Endothelial cell of hepatic sinusoid (primary cell): Measurements from ENCODE around the gene RTRAF.

ENCODE experiments used
- in situ Hi-C: cut with HindIII; loops from 2 replicates; pipeline ENCODE4 v1.10.0; 2017; ENCODE audit warnings: low sequenced_read_pairs

RTRAF gene

GRCh38 chr14:51993285-51993920 is 4.1 kb downstream of the RTRAF start:
- in situ Hi-C loops, result loop anchor here (5.0 kb wide), 1 partner anchor 139 kb away; no protein-coding TSS in a partner anchor

DNA sequence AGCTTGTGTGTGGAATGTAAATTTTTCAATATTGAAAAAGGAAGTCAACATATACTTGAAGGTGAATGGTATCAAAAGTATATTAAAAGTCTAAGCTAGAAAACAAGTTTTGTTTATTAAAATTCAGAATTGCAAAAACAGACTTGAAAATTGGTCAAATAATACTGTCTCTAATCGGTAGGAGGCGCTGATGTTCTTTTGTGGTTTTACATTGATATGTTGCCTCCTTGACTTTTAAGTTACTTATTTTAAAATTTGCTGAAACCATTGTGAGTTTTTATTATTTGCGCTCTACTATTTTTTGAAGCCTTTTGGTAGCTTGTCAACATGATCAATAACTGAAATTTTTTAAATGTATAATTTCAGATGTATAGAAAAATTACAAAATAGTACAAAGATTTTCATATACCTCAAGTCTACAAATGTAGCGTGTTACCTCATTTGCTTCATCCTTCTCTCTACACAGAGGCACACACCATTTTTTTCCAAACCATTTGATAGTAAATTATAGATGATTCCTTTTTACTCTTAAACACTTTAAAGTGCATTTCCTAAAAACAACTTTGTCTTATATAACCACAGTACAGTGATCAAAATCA is 6.9 kb downstream of the RTRAF start:
- in situ Hi-C loops, result loop anchor here (5.0 kb wide), 1 partner anchor 56 kb away; no protein-coding TSS in a partner anchor

- in situ Hi-C loops, result loop anchor here (5.0 kb wide), 1 partner anchor 54 kb away; no protein-coding TSS in a partner anchor
These were observed 9.0 kb downstream of the RTRAF start for GRCh38 chr14:51998348-51998747.

GRCh38 chr14:51999084-51999483 is 9.7 kb downstream of the RTRAF start:
- in situ Hi-C loops, result loop anchor here (5.0 kb wide), 1 partner anchor 53 kb away; no protein-coding TSS in a partner anchor

DNA sequence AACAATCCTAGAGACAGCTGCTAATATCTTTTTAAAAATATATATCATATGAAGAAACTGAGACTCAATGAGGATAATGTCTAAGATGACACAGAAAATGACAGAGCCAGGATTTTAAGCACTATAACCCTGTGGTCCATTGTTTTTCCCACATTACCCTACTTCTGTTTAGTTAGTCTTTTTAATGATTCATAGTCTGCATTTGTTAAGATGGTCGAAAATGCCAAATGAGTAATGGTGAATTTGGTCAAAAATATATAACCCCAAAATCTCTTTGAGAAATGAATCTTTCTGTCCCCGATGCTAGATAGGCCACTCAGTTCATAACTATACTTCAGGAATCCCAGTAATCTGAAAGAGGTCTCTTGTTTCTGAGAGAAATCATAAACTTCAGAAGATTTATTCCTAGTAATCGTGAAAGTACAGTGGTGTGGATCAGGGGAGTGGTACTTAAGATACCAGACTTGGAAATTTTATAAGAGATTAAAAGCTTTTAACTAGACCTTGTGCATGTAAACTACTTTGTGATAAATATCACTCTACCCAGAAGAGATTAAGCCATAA is 10.8 kb downstream of the RTRAF start:
- in situ Hi-C loops, result no loop called here

DNA sequence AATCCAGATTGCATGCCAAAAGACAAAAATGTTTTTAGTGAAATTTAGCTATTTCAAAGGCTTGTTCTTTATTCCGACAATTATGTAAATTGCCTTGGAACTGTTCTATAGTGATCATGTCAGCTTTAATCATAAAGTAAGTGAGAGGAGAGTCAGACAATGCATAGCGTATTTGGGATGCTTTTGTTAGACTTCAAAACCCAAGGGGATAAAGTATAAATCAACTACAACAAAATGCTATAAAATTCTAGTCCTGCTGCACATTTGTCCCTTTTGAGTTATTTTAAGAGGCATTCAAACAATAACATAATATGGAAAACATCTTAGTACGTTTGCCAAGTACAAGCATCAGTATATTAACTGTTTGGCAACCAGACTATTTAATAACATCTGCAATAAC is 11.3 kb downstream of the RTRAF start:
- in situ Hi-C loops, result no loop called here

DNA sequence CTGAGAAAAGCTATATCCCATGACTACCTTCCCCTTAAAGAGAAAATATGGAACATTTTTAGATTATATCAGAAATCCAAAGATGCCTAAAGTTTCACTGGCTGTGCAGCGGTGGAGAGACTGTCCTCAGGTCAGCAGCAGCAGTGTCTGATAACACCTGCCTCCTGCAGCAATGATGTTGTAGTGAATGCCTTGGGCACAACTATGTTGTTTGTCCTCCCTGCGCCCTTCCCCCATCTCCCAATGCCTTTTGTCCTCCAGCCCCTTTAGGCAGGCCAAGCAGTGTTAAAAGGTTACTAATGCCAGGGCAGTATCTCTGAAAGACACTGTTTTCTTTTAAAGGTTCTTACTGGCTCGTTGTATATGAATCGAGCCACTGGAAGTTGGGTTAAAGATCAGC is 13.2 kb downstream of the RTRAF start:
- in situ Hi-C loops, result no loop called here

- in situ Hi-C loops, result no loop called here
These were observed 14.0 kb downstream of the RTRAF start for GRCh38 chr14:52003324-52003723.

DNA sequence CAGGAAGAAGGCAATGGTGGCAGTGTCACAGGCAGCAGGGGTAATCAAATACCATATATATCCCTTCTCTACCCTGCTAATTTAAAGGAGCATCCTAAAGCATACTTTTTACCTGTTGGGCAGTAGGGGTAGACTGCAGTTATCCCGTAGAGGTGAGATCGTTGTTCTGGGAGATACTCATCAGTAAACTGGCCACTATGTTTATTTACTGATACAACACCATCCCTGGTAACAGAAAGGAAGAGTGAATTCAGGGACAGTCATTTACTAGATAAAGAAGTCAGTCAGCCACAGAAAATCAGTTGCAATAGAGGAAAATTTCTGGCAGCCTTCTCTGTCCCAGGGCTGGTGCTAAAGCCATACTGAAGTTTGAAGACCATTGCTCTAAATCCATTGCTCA is 16.3 kb downstream of the RTRAF start:
- in situ Hi-C loops, result no loop called here

GRCh38 chr14:52006361-52006760 is 17.0 kb downstream of the RTRAF start:
- in situ Hi-C loops, result no loop called here

DNA sequence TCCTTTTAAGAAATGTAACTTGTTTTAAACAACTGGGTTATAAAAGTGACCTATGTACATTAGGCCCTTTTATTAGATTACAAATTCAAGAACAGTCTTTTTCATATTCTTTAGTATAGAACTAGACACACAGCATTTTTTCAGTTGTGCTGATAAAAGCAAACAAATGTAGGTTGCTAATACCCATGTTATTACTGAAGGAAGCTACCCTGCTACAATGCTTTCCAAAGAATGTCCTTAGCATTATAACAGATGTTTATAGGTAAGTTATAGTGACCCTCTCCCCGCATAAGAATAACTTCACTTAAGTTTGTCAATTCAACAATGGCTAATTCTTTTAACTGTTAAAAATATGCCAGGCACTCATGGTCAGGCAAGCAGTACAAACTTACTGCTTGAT is 17.9 kb downstream of the RTRAF start:
- in situ Hi-C loops, result no loop called here

DNA sequence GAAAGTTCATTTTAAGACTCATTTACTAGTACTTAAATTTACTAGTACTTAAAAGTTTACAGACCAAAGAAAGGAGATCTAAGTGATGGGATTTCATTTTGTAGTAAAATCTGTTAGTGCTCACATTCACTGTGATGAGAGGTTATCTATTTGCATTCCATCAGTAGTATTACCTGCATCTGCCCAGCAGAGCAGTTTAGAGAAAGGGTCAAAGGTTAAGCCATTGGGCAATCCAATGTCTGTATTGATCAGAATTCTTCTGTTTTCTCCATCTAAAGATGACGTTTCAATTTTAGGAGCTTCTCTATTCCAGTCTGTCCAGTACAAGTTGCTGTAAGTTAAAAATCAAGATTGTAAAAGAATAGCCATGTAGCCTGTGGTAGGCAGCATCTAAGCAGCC is 18.3 kb downstream of the RTRAF start:
- in situ Hi-C loops, result no loop called here

- in situ Hi-C loops, result no loop called here
These were observed 18.8 kb downstream of the RTRAF start for GRCh38 chr14:52008136-52008535.

DNA sequence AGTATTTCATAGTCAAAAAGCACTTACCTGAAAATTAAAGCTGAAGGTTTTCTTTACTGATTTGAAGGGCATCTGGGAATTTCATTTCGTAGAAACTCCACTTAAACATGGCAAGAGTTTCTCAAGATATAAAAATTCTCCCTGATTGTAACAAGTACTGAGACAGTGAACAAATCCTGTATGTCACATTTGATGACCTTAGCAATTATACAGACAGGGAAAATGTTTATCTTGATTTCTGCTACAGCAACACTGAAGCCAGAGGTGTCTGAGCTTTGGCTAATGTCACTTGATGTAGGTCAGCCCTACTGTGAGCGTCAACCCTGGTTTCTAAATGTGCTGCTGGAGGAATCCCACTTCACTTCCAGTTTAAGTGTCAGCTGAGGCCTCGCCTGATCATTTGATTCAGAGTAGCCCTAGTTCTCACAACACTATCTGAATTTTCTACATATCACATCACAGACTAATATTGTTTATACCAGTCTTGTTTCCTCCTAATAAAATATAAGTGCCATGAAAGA is 20.9 kb downstream of the RTRAF start:
- in situ Hi-C loops, result no loop called here

- in situ Hi-C loops, result no loop called here
These were observed 22.2 kb downstream of the RTRAF start for GRCh38 chr14:52011523-52011922.

GRCh38 chr14:52012635-52013034 is 23.3 kb downstream of the RTRAF start:
- in situ Hi-C loops, result no loop called here

DNA sequence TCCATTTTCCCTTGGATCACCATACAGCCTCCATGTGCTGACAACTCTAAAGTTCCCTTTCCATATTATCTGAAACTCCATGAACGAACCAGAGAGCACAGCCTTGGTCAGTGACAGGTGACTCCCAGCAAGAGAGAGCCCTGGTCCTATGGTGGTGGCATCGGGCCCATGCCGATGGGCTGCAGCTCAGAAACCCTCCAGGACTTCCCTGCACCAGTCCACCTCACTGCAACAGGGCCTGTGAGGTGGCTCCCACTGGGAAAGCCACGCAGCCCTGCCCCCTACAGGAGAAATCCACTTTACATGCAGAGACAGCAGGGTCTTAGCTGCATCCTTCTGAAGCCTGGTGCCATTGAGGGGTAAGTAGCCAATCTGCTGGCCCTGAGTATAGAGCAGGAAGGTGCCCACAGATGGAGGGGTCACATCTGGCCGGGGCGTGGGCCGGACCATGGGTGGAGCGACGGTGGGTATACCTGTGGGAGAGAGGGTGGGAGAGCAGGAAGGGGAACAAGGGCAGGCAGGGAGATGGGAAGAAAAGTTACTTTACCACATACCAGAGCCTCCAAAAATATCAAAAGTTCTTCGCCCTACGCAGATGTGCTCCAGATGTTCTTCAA is 24.7 kb downstream of the RTRAF start:
- in situ Hi-C loops, result no loop called here

DNA sequence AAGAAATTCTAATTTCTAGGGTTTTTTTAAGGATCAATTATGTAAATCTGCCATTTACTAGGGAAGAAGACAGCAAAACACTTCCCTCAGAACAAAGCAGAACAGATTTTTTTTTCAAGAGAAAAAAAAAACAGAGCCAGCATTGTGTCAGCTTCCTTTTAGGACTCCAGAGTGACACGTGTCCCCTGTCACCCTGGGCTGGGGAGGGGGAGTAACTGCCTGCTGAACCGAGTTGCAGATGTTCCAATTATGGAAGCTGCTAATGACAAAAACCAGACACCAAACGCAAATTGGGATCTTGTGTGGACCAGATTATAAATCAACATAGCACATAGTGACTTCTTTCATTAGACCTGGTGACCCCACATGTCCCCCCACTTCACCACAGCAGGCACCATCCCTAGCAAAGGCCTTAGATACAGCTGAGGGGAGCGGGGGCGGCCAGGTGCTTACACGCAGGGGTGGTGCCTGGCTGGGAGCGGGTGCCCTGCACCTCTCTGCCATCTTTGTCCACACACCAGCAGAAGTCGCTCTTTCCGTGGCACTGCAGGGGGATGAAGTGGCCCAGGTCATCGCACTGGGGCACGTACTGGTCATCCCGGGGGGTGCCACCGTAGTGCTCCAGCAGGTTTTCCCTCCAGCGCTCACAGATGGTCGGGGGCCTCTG is 25.4 kb downstream of the RTRAF start:
- in situ Hi-C loops, result no loop called here

DNA sequence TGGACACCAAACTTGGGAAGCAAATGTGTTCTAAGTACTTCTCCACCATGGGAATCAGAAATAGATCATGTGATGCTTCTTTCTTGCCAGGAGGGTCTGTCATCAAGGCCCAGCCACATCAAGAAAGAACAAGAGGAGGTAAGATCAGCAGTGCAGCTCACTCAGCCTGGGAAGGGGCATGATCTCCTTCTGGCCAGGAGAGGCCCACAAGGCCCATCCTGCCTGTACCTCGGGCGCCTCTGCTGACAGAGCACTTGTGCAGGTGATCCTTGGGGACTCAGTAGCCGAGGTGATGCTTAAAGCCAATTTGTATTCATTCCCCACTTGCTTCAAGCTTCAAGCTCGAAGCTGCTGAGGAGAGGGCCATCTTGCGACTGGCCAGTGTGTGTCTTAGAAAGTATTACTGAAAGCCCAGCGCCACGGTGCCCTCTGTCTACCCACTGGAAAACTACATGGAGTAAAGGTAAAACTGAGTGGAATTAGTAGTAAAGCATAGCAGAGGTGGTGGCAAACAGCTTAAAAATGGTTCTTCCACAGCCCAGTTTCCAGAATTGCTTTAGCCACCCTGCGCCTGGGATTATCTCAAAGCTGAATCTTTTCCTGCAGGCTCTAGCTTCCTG is 26.2 kb downstream of the RTRAF start:
- in situ Hi-C loops, result no loop called here

- in situ Hi-C loops, result no loop called here
These were observed 28.9 kb downstream of the RTRAF start for GRCh38 chr14:52018252-52018651.

- in situ Hi-C loops, result no loop called here
These were observed 29.6 kb downstream of the RTRAF start for GRCh38 chr14:52018970-52019369.
